Gastroesophageal sphincter (tissue), 4 donors: Measurements from ENCODE around the gene KCTD21. TPM values are rescaled to one million over a fixed set of nuclear protein-coding genes. Genes with fewer than 3 reads are reported as not detected.

ENCODE experiments used
- ATAC-seq: fragments of 150-250 bp; one replicate; pipeline ENCODE4 v1.9.1; 2016; ENCODE audit warnings: mild to moderate bottlenecking, moderate library complexity
- H3K27ac ChIP-seq, 4 donors: fragments of 200-600 bp; sonication (generic) in 3 of 4; 1 replicate in 3 of 4; 2 replicates in 1 of 4; pipeline ENCODE4 v1.5.1; 2016 to 2019
- H3K27me3 ChIP-seq: fragments of 200-600 bp; sonication (generic); one replicate; pipeline ENCODE4 v1.5.1; 2019
- H3K36me3 ChIP-seq, 2 donors: fragments of 200-600 bp; sonication (generic); one replicate each; pipeline ENCODE4 v1.5.1; 2019; ENCODE audit warnings: control low read depth in 1 of 2
- H3K4me1 ChIP-seq, 3 donors: fragments of 200-600 bp; sonication (generic); 1 replicate in 2 of 3; 2 replicates in 1 of 3; pipeline ENCODE4 v1.5.1; 2016 to 2019; ENCODE audit warnings: control low read depth in 2 of 3
- H3K4me3 ChIP-seq, 2 donors: fragments of 200-600 bp; sonication (generic); one replicate each; pipeline ENCODE4 v1.5.1; 2019; ENCODE audit warnings: mild to moderate bottlenecking in 1 of 2, moderate library complexity in 1 of 2
- H3K9me3 ChIP-seq, 3 donors: fragments of 200-600 bp; sonication (generic); one replicate each; pipeline ENCODE4 v1.5.1; 2017 to 2019; ENCODE audit warnings: control low read depth in 2 of 3
- EP300 ChIP-seq: sonication (generic); formaldehyde crosslinking; IDR thresholded peaks from one replicate; pipeline ENCODE4 v1.6.1; 2017; ENCODE audit warnings: antibody characterized with exemption, mild to moderate bottlenecking
- POLR2A ChIP-seq, 2 donors: fragments of 450-650 bp; IDR thresholded peaks; one replicate each; pipeline ENCODE4 v1.6.1; 2017; ENCODE audit warnings: antibody characterized with exemption in 2 of 2, mild to moderate bottlenecking in 2 of 2, moderate library complexity in 1 of 2
- POLR2AphosphoS5 ChIP-seq: sonication (generic); formaldehyde crosslinking; IDR thresholded peaks from one replicate; pipeline ENCODE4 v1.6.1; 2017; ENCODE audit warnings: antibody characterized with exemption
- WGBS, 2 donors: methylation state at CpG; one replicate each; pipeline ENCODE4 v1.1.5; 2018; ENCODE audit warnings: low coverage in 1 of 2; 5-methylcytosine and 5-hydroxymethylcytosine counted together
- total RNA-seq, 4 donors: library from RNA; depleted of rRNA; stranded (reverse); fragments of >200 nt; gene quantifications; one replicate each; pipeline ENCODE4 v1.1.0, GENCODE V29; 2016
- TF ChIP-seq, protein P1 (sequence below), 4 experiments: fragments of 200-600 bp in 2 of 4; fragments of 450-650 bp in 2 of 4; sonication (generic) in 1 of 4; IDR thresholded peaks; one replicate each; pipeline ENCODE4 v1.5.1; 2017 to 2019; ENCODE audit warnings: antibody characterized with exemption in 4 of 4, mild to moderate bottlenecking in 2 of 4, moderate library complexity in 2 of 4

The KCTD21 gene
- total RNA-seq, 4 donors from 2014 or later: 5.7 to 18.6 (median 9.9) TPM

DNA sequence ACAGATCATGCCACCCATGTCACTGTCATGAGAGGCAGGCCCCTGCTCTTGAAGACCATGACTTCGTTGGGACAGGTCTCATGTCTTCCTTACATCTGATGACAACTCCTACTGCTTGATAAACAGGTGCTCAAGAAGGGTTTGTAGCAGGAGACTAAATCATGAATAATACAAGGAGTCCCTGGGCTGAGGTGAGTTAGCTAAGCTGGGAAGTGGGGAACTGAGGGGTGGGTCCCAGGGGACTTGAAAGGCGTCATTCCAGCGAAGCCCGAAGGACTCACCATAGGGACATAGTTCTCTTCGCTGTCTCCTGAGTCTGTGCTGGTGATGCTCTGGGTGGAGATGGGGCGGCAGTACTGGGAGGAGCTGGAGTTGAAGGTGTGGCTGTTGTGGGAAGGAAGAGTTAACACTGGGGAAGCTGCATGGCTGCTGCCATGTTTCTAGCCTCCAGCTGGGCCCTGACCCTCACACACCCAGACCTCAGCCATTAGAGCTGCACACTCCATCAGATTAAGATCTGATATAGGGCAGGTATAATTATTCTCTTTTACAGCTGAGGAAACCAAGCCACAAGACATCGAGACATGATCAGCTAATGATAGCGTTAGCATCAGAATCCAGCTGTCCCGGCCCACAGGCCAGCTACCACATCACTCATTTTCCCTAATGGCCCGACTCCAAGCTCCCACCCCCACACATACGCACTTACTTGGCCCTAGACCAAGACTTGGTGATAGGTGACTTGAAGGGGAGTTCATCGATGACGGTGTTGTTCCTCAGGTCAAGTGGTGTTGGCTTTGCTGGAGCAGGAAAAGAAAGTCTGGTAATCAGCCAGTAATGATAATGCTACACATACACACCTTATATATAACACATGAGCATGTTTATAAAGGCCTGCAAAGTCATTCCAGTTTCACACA, 33.2 kb upstream of the KCTD21 start:
- WGBS, 2 donors: 85 to 88% methylated on average over 9 of the region's 13 CpGs
- H3K4me3 ChIP-seq: no peak overlapping the region
- no peak for ATAC-seq
- no peaks in the 10 kb centered on the region for H3K27me3 ChIP-seq
- no peaks in the 10 kb centered on the region for H3K4me1 ChIP-seq
- no peak for TF ChIP-seq POLR2A (IDR thresholded peaks at IDR 0.05)
- no peak for TF ChIP-seq EP300
- TF ChIP-seq, protein P1, sequence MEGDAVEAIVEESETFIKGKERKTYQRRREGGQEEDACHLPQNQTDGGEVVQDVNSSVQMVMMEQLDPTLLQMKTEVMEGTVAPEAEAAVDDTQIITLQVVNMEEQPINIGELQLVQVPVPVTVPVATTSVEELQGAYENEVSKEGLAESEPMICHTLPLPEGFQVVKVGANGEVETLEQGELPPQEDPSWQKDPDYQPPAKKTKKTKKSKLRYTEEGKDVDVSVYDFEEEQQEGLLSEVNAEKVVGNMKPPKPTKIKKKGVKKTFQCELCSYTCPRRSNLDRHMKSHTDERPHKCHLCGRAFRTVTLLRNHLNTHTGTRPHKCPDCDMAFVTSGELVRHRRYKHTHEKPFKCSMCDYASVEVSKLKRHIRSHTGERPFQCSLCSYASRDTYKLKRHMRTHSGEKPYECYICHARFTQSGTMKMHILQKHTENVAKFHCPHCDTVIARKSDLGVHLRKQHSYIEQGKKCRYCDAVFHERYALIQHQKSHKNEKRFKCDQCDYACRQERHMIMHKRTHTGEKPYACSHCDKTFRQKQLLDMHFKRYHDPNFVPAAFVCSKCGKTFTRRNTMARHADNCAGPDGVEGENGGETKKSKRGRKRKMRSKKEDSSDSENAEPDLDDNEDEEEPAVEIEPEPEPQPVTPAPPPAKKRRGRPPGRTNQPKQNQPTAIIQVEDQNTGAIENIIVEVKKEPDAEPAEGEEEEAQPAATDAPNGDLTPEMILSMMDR (IDR thresholded peaks at IDR 0.05): no peak
- TF ChIP-seq POLR2AphosphoS5: no peak
- peaks cover 0 to 97% of the 10 kb centered on the region in 2 donors for H3K36me3 ChIP-seq
- H3K27ac ChIP-seq: no peak overlapping the region
- no peaks in the 10 kb centered on the region for H3K9me3 ChIP-seq

DNA sequence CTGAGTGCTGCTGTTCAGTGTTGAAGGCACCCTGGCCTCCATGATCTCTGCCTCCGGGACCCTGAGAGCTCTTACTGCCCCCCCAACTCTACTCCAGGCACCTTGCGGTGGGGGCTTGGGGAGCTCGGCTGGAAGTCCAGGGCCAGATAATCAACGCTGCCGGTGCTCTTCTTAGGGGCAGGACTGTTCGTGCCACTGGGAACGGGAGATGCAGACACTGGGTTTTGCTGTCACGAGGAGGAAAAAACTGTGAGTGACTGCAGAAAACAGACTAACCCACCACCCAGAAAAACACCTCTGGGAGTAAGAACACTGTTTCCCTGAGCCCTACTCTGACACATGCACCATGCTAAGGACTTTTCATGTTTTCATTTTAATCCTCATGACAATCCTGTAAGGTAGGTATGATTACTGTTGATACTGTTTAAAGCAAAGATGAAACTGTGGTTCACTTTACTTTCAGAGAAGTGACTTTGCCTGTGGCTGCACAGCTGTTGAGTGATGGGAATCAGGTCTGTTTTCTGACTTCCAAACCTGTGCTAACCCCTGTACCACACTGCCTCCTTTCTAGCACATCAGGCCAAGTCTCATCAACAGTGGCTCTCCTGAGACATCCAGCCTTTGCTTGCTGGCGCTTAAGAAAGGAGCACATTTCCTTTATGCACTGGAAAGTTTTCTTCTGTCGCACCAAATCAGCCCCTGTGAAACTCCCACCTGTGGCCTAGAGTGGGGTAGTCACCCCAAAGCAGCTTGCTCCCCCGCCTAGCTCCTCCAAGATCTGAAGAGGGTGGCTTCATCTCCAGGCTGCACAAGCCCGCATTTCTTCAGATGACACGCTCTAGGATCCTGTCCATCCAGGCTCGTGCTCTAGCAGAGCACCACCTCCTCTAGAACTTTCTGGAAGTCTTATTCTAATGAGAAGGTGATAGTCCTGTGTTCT, 32.1 kb upstream of the KCTD21 start:
- no peaks in the 10 kb centered on the region for H3K27me3 ChIP-seq
- WGBS, 2 donors: 88 to 93% methylated on average over 3 to 12 of the region's 14 CpGs
- H3K36me3 ChIP-seq: peaks cover 0 to 99% of the 10 kb centered on the region in 2 donors
- no peak for ATAC-seq
- H3K27ac ChIP-seq: no peak overlapping the region
- no peaks in the 10 kb centered on the region for H3K4me1 ChIP-seq
- no peak overlapping the region for H3K4me3 ChIP-seq
- TF ChIP-seq, protein P1 (IDR thresholded peaks at IDR 0.05): no peak
- TF ChIP-seq EP300 (no peak), POLR2AphosphoS5 (no peak), POLR2A (IDR thresholded peaks at IDR 0.05) (no peak)
- H3K9me3 ChIP-seq: no peaks in the 10 kb centered on the region

GRCh38 chr11:78219493-78220217, 31.2 kb upstream of the KCTD21 start:
- WGBS, 2 donors: 96% methylated on average over 3 of the region's 7 CpGs; no CpG with 5 or more reads in 1 of the 2 donors
- Histone ChIP-seq H3K4me3 (no peak overlapping the region), H3K36me3 (peaks cover 0 to 99% of the 10 kb centered on the region in 2 donors)

DNA sequence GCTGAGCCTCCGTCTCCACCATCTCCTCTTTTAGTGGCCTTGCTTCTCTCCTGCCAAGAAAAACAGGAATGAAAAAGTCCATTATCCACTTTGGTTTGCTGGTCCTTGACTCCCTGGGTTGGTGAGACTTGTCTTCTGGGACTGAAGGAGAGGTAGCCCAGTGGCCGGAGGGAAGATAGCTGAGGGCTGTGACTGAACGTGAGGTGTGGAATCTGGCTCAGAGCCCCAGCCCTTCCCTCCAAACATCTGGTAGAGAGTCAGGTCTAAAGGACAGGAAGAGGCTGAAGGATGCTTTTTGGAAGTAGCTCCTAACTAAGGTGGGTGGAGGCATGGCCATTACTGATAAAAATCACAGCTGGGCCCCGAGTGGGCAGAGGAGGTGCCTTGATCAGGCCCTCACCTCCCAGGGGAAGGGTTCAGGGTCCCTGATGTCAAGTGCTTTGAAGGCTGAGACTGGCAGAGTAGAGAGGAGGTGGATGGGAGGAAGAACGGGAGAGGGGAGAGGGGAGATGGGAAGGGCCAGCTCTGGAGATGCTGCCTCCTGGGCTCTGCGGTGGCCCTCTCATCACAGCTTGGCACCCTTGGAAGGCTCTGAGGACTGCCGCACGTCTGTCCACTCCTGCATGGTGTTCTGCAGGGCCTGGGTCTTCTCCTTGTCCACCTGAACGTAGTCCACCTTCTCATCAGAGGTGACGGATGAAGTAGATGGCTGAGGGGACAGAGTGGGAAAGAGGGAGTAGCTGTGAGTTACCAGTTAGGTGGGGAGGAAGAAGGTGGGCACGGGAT, 30.5 kb upstream of the KCTD21 start:
- no peaks in the 10 kb centered on the region for H3K4me1 ChIP-seq
- 69% methylated on average over 3 to 5 of the region's 11 CpGs for WGBS, 2 donors
- H3K4me3 ChIP-seq: no peak overlapping the region
- no peak overlapping the region for H3K27ac ChIP-seq
- peaks cover 0 to 99% of the 10 kb centered on the region in 2 donors for H3K36me3 ChIP-seq
- H3K9me3 ChIP-seq: no peaks in the 10 kb centered on the region
- no peaks in the 10 kb centered on the region for H3K27me3 ChIP-seq
- TF ChIP-seq POLR2A (IDR thresholded peaks at IDR 0.05) (no peak), POLR2AphosphoS5 (no peak), EP300 (no peak)
- TF ChIP-seq, protein P1 (IDR thresholded peaks at IDR 0.05): no peak
- no peak for ATAC-seq

More at GRCh38 chr11:78219493-78220217, 31.2 kb upstream of the KCTD21 start:
- Histone ChIP-seq H3K9me3 (no peaks in the 10 kb centered on the region), H3K27ac (no peak overlapping the region), H3K4me1 (no peaks in the 10 kb centered on the region), H3K27me3 (no peaks in the 10 kb centered on the region)
- TF ChIP-seq, protein P1 (IDR thresholded peaks at IDR 0.05): no peak
- no peak for TF ChIP-seq POLR2AphosphoS5
- ATAC-seq: no peak
